NCI-H1436 (cell line): ENCODE results near the gene NUP62.
A peak's percentile ranks its signal among the peaks of the same experiment; 100 is the strongest.
"Not testable (repeated sequence)": the region's sequence is repeated elsewhere in the genome, so short reads cannot be mapped to it uniquely, and the experiment has no call there.

ENCODE experiments used
- DNase-seq: peaks from one replicate; lab custom pipeline; 2025; lab: John Stamatoyannopoulos, UW

NUP62 gene

GRCh38 chr19:49929121-49929610 is at the start of gene NUP62, which contains the start of gene ATF5:
Gene NUP62 (minus strand): TSS chr19:49929504. CDS start chr19:49909807, 19,697 bp downstream.
Gene ATF5 (plus strand): TSS chr19:49929205. CDS start chr19:49930851, 1,646 bp downstream.
- peak; percentile 92 for DNase-seq

GRCh38 chr19:49978324-49978723 is 49.0 kb upstream of the NUP62 start:
- DNase-seq: no peak

GRCh38 chr19:49977881-49978280 is 48.6 kb upstream of the NUP62 start:
- DNase-seq: no peak

- DNase-seq: no peak
Observed at GRCh38 chr19:49977076-49977475, 47.8 kb upstream of the NUP62 start.

- no peak for DNase-seq
Observed at GRCh38 chr19:49976496-49976895, 47.2 kb upstream of the NUP62 start.

- DNase-seq: no peak
Observed at GRCh38 chr19:49975051-49975450, 45.7 kb upstream of the NUP62 start.

GRCh38 chr19:49973987-49974386 is 44.7 kb upstream of the NUP62 start:
- no peak for DNase-seq

GRCh38 chr19:49972841-49973240 is 43.5 kb upstream of the NUP62 start:
- no peak for DNase-seq

- no peak for DNase-seq
Observed at GRCh38 chr19:49971991-49972411, 42.7 kb upstream of the NUP62 start.

GRCh38 chr19:49969355-49969754 is 40.1 kb upstream of the NUP62 start:
- DNase-seq: not testable (repeated sequence)

- DNase-seq: no peak
Observed at GRCh38 chr19:49968279-49968922, 39.1 kb upstream of the NUP62 start.

GRCh38 chr19:49960980-49961379 is 31.7 kb upstream of the NUP62 start, which contains the start of gene SIGLEC11:
Gene SIGLEC11 (minus strand): TSS chr19:49961172. CDS start chr19:49961081, 91 bp downstream.
- DNase-seq: not testable (repeated sequence)

GRCh38 chr19:49959892-49960291 is 30.6 kb upstream of the NUP62 start:
- not testable (repeated sequence) for DNase-seq

GRCh38 chr19:49958596-49958995 is 29.3 kb upstream of the NUP62 start:
- not testable (repeated sequence) for DNase-seq

GRCh38 chr19:49958144-49958543 is 28.8 kb upstream of the NUP62 start:
- DNase-seq: not testable (repeated sequence)

- no peak for DNase-seq
Observed at GRCh38 chr19:49957262-49957915, 28.1 kb upstream of the NUP62 start.

GRCh38 chr19:49956115-49956495 is 26.8 kb upstream of the NUP62 start:
- no peak for DNase-seq

- DNase-seq: no peak
Observed at GRCh38 chr19:49954933-49955332, 25.6 kb upstream of the NUP62 start.

GRCh38 chr19:49954092-49954829 is 25.0 kb upstream of the NUP62 start:
- DNase-seq: no peak

- no peak for DNase-seq
Observed at GRCh38 chr19:49953416-49953815, 24.1 kb upstream of the NUP62 start.

- DNase-seq: no peak
Observed at GRCh38 chr19:49952906-49953305, 23.6 kb upstream of the NUP62 start.

- no peak for DNase-seq
Observed at GRCh38 chr19:49952479-49952836, 23.2 kb upstream of the NUP62 start.
